GM18870 (cell line): Measurements from ENCODE around the gene PUM1.

Experiments
- ATAC-seq: cut with Tn5 transposase; IDR thresholded peaks from one replicate; pipeline ENCODE4 v1.9.1; 2021; ENCODE audit warnings: moderate library complexity; ENCODE audit not compliant: unreplicated experiment

The PUM1 gene

GRCh38 chr1:30895382-30895943 is 170.1 kb downstream of the PUM1 start:
- no peak for ATAC-seq

- no peak for ATAC-seq
Measured at GRCh38 chr1:30894508-30894973, 171.0 kb downstream of the PUM1 start.

- ATAC-seq: no peak
Measured at GRCh38 chr1:30893776-30894507, 171.6 kb downstream of the PUM1 start.

DNA sequence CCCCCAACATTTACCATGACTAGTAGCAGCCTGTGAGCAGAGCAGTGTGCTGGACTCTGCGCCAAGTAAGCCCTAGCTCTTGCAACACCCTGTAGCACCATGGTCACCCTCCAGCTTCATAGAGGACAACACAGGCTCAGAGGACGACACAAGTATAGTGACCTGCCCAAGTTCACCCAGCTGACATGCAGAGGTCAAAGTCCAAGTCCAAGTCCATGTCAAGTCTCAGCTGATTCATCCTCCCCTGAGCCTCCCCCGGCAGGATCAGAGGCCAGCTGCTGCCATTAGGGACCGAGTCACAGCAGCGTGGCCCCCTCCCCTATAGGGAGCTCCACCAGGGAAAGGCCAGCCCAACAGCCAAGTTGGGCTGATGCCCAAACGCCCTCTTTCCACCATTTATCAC is 172.8 kb downstream of the PUM1 start:
- ATAC-seq: no peak

DNA sequence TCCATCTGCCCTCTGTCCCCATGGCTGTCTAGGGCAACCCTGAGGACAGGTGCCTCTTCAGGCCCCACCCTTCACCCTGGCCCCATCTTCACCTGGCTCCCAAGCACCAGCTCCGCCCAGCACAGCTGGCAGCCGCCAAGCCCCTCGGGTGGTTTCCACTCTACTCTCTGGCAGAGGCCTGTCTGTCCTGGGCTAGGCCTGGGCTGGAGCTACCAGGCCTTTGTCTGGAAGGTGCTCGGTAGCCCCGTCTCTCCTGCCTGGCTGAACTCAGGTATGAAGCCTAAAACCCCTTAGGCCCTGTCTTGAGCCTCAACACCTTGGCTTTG is 174.3 kb downstream of the PUM1 start:
- no peak for ATAC-seq

- ATAC-seq: no peak
Measured at GRCh38 chr1:30890502-30891226, 174.9 kb downstream of the PUM1 start.

GRCh38 chr1:30889511-30889910 is 176.0 kb downstream of the PUM1 start:
- ATAC-seq: no peak

- no peak for ATAC-seq
Measured at GRCh38 chr1:30888975-30889374, 176.5 kb downstream of the PUM1 start.

DNA sequence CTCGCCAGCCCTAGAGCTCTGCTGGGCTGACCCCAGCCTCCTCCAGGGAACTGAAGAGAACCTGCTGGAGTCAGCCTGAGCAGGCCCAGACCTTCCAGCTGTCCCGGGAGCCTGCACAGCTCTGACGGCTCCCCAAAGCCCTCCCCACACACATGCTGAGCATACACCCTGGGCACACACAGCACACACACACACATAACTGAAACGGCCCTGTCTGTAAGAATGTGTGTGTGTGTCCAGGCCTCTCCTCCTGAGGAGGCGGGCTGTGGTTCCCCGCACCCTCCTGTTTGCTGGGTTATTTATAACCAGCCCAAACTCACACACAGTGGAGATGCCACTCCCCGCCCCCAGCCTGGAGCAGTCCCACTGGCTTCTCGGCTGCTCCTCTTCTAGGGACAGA is 177.1 kb downstream of the PUM1 start:
- ATAC-seq: no peak

DNA sequence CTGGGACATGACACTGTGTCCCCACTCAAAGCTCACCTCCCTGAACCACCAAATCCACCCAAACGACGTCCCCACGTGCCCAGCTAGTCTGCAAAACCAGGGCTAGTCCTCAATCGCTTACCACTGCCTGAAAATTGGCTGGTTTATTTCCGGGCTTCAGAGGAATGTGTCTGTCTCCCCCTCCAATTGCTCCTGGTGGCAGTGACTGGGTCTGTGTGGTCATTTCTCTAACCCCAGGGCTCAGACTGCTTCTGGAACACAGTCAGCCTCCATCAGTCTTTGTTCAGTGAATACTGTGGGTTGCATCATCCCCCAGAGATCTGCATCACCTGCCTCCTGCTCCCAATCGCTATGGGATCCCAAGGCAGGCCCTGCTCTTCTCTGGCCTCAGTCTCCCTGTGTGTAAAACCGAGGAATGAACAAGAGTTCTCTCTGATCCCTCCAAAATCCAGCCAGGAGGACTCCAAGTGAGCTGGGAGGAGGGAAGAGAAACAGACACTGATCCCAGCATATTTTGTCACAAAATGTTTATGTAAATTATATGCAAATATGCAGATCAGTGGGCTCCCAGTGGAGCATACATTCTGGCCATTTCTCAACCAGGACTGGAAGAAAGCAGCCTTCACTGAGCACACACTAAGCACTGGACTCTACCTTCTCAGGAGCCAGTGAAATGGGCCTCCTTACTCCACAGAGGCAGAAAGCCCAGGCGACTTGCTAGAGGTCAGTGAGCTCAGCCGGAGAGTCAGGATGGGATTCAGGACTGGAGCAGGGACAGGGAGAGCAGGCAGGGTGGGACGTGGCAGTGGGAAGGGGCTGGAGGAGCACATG is 177.8 kb downstream of the PUM1 start:
- ATAC-seq: no peak

DNA sequence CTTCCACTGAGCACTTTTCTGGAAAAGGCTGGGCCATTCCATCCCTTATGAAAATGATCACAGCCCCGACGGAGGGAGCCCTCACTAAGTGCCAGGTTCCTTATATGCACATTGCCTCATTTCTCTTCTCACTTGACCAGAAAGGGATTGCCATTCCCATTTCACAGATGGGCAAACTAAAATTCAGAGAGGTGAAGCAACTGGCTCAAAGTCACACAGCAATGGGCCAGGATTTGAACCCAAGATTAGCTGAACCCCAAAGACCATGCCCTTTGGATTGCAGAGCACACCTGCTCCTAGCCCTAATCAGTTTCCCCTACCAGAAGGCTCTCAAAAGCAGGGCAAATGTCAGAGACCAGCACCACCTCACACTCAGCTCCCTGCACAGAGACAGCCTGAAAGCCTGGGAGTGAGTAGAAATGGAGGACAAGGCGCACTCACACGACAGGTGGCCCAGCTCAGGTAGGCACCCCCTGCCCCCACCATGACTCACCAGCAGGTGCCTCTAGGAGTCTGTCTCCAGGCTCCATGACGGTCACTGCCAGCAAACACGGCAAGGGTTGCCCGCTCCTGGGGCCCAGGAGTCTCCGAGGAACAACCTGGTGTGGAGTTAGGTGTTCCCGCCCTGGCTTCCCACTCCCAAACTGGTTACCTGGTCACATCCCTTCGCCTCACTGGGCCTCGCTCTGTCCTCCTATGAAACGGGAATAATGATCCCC is 178.6 kb downstream of the PUM1 start:
- no peak for ATAC-seq

- ATAC-seq: no peak
Measured at GRCh38 chr1:30885570-30886522, 179.7 kb downstream of the PUM1 start.

- ATAC-seq: no peak
Measured at GRCh38 chr1:30884723-30885122, 180.8 kb downstream of the PUM1 start.

GRCh38 chr1:30883389-30884172 is 181.9 kb downstream of the PUM1 start:
- no peak for ATAC-seq

- no peak for ATAC-seq
Measured at GRCh38 chr1:30882678-30883388, 182.7 kb downstream of the PUM1 start.
